Measurements from ENCODE around the gene OLA1. TPM values are rescaled to one million over a fixed set of nuclear protein-coding genes. Genes with fewer than 3 reads are reported as not detected.

Gene OLA1
- polyA plus RNA-seq, 1 donor from 2014 or later, result 134 TPM

DNA sequence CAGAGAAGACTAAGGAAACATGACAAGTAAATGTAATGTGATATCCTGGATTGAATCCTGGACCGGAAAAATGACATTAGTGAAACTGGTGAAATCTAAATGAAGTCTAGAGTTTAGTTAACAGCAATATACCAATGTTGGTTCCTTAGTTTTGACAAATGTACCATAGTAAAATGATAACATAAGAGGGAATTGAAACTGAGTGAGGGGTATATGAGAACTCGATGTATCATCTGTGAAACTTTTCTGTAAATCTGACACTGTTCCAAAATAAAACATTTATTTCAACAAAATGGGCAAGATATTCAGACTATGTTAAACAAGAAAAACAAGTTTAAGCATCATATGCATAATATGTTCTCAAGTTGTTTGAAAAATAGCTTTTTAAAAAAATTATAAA is 63.8 kb downstream of the OLA1 start:
- H4K20me1 ChIP-seq (ENCODE audit: insufficient read depth), result no peaks in the 10 kb centered on the region
- H3K4me2 ChIP-seq (ENCODE audit: low read length), result no peak overlapping the region
- H3K4me3 ChIP-seq (ENCODE audit: low read length), result no peak overlapping the region
- H3K9me3 ChIP-seq (ENCODE audit: low read length), result no peaks in the 10 kb centered on the region
- no peak overlapping the region for H3K9ac ChIP-seq (ENCODE audit: low read length)
- H3K9me2 ChIP-seq (ENCODE audit: insufficient read depth, low read length), result no peaks in the 10 kb centered on the region
- H3K27me3 ChIP-seq (ENCODE audit: insufficient read depth, low read depth, low read length), result no peaks in the 10 kb centered on the region
- peaks cover 17% of the 10 kb centered on the region for H3K79me2 ChIP-seq (replicated peaks; ENCODE audit: insufficient read depth, low read length)
- H3K27ac ChIP-seq (ENCODE audit: low read length), result no peak overlapping the region
- H3K36me3 ChIP-seq (ENCODE audit: insufficient read depth, low read length), result no peaks in the 10 kb centered on the region
- no peak overlapping the region for H2AFZ ChIP-seq (ENCODE audit: low read depth, low read length)
- no peak for TF ChIP-seq TAF1 (IDR thresholded peaks at IDR 0.05; ENCODE audit: low read depth)
- no peak for TF ChIP-seq RAD21 (conservative IDR thresholded peaks at IDR 0.05)
- no peaks in the 10 kb centered on the region for H3F3A ChIP-seq (ENCODE audit: insufficient read depth, low read length, poor library complexity, severe bottlenecking)

DNA sequence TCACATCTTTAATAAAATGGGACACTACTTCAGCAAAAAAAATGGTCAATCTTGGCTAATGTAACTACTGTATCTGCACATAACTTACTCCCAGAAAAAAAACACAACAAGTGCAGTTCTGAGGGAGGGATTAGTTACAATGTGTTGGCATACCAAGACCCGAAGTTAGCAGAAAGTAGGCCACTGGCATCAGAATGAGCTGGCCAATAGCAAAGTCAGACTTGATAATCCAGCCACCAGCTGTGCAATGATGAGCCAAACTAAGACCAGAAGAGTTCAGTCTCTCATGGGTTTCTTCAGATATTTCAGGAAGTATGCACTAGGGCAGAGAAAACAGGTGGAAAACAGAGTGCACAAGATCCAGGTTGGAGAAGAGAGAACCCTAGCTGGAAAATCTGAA is 65.3 kb downstream of the OLA1 start:
- Histone ChIP-seq H3K9ac (ENCODE audit: low read length) (no peak overlapping the region), H3K9me3 (ENCODE audit: low read length) (no peaks in the 10 kb centered on the region), H3K4me3 (ENCODE audit: low read length) (no peak overlapping the region), H2AFZ (ENCODE audit: low read depth, low read length) (no peak overlapping the region), H3K79me2 (replicated peaks; ENCODE audit: insufficient read depth, low read length) (peaks cover 27% of the 10 kb centered on the region), H3K27me3 (ENCODE audit: insufficient read depth, low read depth, low read length) (no peaks in the 10 kb centered on the region), H3K4me2 (ENCODE audit: low read length) (no peak overlapping the region), H3K27ac (ENCODE audit: low read length) (no peak overlapping the region), H3K36me3 (ENCODE audit: insufficient read depth, low read length) (no peaks in the 10 kb centered on the region), H3F3A (ENCODE audit: insufficient read depth, low read length, poor library complexity, severe bottlenecking) (no peaks in the 10 kb centered on the region), H3K9me2 (ENCODE audit: insufficient read depth, low read length) (no peaks in the 10 kb centered on the region), H4K20me1 (ENCODE audit: insufficient read depth) (no peaks in the 10 kb centered on the region)
- TF ChIP-seq CTCF (IDR thresholded peaks at IDR 0.05; ENCODE audit: poor library complexity, severe bottlenecking) (no peak), SMC3 (conservative IDR thresholded peaks at IDR 0.05; ENCODE audit: poor library complexity) (no peak), REST (IDR thresholded peaks at IDR 0.05; ENCODE audit: borderline replicate concordance) (no peak), EP300 (conservative IDR thresholded peaks at IDR 0.05; ENCODE audit: poor library complexity, severe bottlenecking) (no peak), TAF1 (IDR thresholded peaks at IDR 0.05; ENCODE audit: low read depth) (no peak), POLR2AphosphoS5 (IDR thresholded peaks at IDR 0.05) (no peak), RAD21 (conservative IDR thresholded peaks at IDR 0.05) (no peak), MXI1 (conservative IDR thresholded peaks at IDR 0.05; ENCODE audit: poor library complexity, severe bottlenecking) (no peak), EZH2 (IDR thresholded peaks at IDR 0.05; ENCODE audit: borderline replicate concordance, insufficient read depth, low read length, poor library complexity, severe bottlenecking) (no peak)

- no peak overlapping the region for H3K4me3 ChIP-seq (ENCODE audit: low read length)
- no peaks in the 10 kb centered on the region for H4K20me1 ChIP-seq (ENCODE audit: insufficient read depth)
- no peaks in the 10 kb centered on the region for H3K27me3 ChIP-seq (ENCODE audit: insufficient read depth, low read depth, low read length)
- no peak overlapping the region for H3K4me2 ChIP-seq (ENCODE audit: low read length)
- no peaks in the 10 kb centered on the region for H3K9me2 ChIP-seq (ENCODE audit: insufficient read depth, low read length)
- peaks cover 26% of the 10 kb centered on the region for H3K79me2 ChIP-seq (replicated peaks; ENCODE audit: insufficient read depth, low read length)
- no peaks in the 10 kb centered on the region for H3F3A ChIP-seq (ENCODE audit: insufficient read depth, low read length, poor library complexity, severe bottlenecking)
- TF ChIP-seq SMC3 (conservative IDR thresholded peaks at IDR 0.05; ENCODE audit: poor library complexity), result no peak
- TF ChIP-seq POLR2AphosphoS5 (IDR thresholded peaks at IDR 0.05), result no peak
- TF ChIP-seq RAD21 (conservative IDR thresholded peaks at IDR 0.05), result no peak
- no peak for TF ChIP-seq CTCF (IDR thresholded peaks at IDR 0.05; ENCODE audit: poor library complexity, severe bottlenecking)
- no peak for TF ChIP-seq MXI1 (conservative IDR thresholded peaks at IDR 0.05; ENCODE audit: poor library complexity, severe bottlenecking)
- no peak for TF ChIP-seq EP300 (conservative IDR thresholded peaks at IDR 0.05; ENCODE audit: poor library complexity, severe bottlenecking)
- TF ChIP-seq EZH2 (IDR thresholded peaks at IDR 0.05; ENCODE audit: borderline replicate concordance, insufficient read depth, low read length, poor library complexity, severe bottlenecking), result no peak
- TF ChIP-seq TAF1 (IDR thresholded peaks at IDR 0.05; ENCODE audit: low read depth), result no peak
- no peak for TF ChIP-seq REST (IDR thresholded peaks at IDR 0.05; ENCODE audit: borderline replicate concordance)
- H3K9me3 ChIP-seq (ENCODE audit: low read length), result no peaks in the 10 kb centered on the region
- no peaks in the 10 kb centered on the region for H3K36me3 ChIP-seq (ENCODE audit: insufficient read depth, low read length)
- no peak overlapping the region for H2AFZ ChIP-seq (ENCODE audit: low read depth, low read length)
- H3K9ac ChIP-seq (ENCODE audit: low read length), result no peak overlapping the region
- no peak overlapping the region for H3K27ac ChIP-seq (ENCODE audit: low read length)
Observed at GRCh38 chr2:174181368-174181767, 67.0 kb downstream of the OLA1 start.
